CD4-positive, alpha-beta T cell (primary cell): ENCODE measurements around the gene ARHGEF2. TPM values are rescaled to one million over a fixed set of nuclear protein-coding genes. Genes with fewer than 3 reads are reported as not detected.

Experiments
- ATAC-seq: fragments of 200-7000 bp; cut with Tn5 transposase; one replicate; pipeline ENCODE4 v1.10.0; 2022; ENCODE audit warnings: mild to moderate bottlenecking; ENCODE audit not compliant: poor library complexity
- CTCF ChIA-PET: fragments of 350-600 bp; sonication (Branson Sonifier 250); formaldehyde crosslinking; loops from one replicate; lab custom pipeline; 2021; ENCODE audit warnings: antibody characterized with exemption, inconsistent platforms; lab: Charles Lee
- POLR2A ChIA-PET: fragments of 350-600 bp; sonication (Branson Sonifier 250); formaldehyde crosslinking; loops from one replicate; lab custom pipeline; 2021; ENCODE audit warnings: antibody characterized with exemption, inconsistent platforms; lab: Charles Lee
- DNase-seq, 14 experiments: peaks; one replicate each; pipeline ENCODE4 v3.0.0-alpha.2; 2013 to 2020; ENCODE audit warnings: mixed read lengths in 2 of 14
- H3K27ac ChIP-seq, 2 donors: one replicate each; pipeline versions ENCODE4 v1.5.1 to v1.7.0; 2013; ENCODE audit warnings: low read length in 2 of 2, low read depth in 1 of 2, mild to moderate bottlenecking in 1 of 2
- H3K27me3 ChIP-seq, 2 experiments: 1 replicate in 1 of 2; 2 replicates in 1 of 2; pipeline versions ENCODE4 v1.6.1 to v1.7.0; 2013; ENCODE audit warnings: low read length in 2 of 2, control low read depth in 1 of 2, mild to moderate bottlenecking in 1 of 2, moderate library complexity in 1 of 2; ENCODE audit not compliant: insufficient read depth in 2 of 2, control insufficient read depth in 1 of 2
- H3K36me3 ChIP-seq: one replicate; pipeline ENCODE4 v1.6.1; 2013; ENCODE audit warnings: low read length, control low read depth; ENCODE audit not compliant: insufficient read depth
- H3K4me1 ChIP-seq: one replicate; pipeline ENCODE4 v1.6.1; 2013; ENCODE audit warnings: low read length, control low read depth; ENCODE audit not compliant: insufficient read depth
- H3K4me3 ChIP-seq: one replicate; pipeline ENCODE4 v1.5.1; 2013; ENCODE audit warnings: mild to moderate bottlenecking, low read length, moderate library complexity
- H3K9me3 ChIP-seq, 2 experiments: 1 replicate in 1 of 2; 2 replicates in 1 of 2; pipeline versions ENCODE4 v1.6.1 to v1.7.0; 2013; ENCODE audit warnings: low read length in 2 of 2, mild to moderate bottlenecking in 2 of 2, control low read depth in 1 of 2, moderate library complexity in 1 of 2; ENCODE audit not compliant: control insufficient read depth in 1 of 2, insufficient read depth in 1 of 2
- H3K27ac Mint-ChIP-seq: one replicate; pipeline ENCODE4 v1.8.0; 2020; ENCODE audit warnings: mixed read lengths
- H3K27me3 Mint-ChIP-seq: one replicate; pipeline ENCODE4 v1.8.0; 2021; ENCODE audit warnings: mixed read lengths
- H3K36me3 Mint-ChIP-seq: one replicate; pipeline ENCODE4 v1.8.0; 2021; ENCODE audit warnings: low read depth, mixed read lengths
- H3K4me1 Mint-ChIP-seq: one replicate; pipeline ENCODE4 v1.8.0; 2021; ENCODE audit warnings: low read depth, mixed read lengths
- H3K4me3 Mint-ChIP-seq: one replicate; pipeline ENCODE4 v1.8.0; 2020; ENCODE audit warnings: mild to moderate bottlenecking, mixed read lengths
- H3K9me3 Mint-ChIP-seq: one replicate; pipeline ENCODE4 v1.8.0; 2020; ENCODE audit warnings: mixed read lengths
- CTCF ChIP-seq: fragments of 200-600 bp; IDR thresholded peaks from one replicate; pipeline ENCODE4 v1.8.0; 2022; ENCODE audit warnings: antibody characterized with exemption, mild to moderate bottlenecking
- intact Hi-C, 2 experiments: fragments of 100-400 bp; cut with DNase I in 1 of 2; cut with micrococcal nuclease in 1 of 2; formaldehyde crosslinking; loops; one replicate each; pipeline versions ENCODE4 v1.15.1 to v1.9.0; 2023 to 2025; cut with DNase I, micrococcal nuclease
- total RNA-seq, 174 experiments: library from RNA in 2 of 174; stranded (reverse) in 2 of 174; gene quantifications; one replicate each; pipeline ENCODE4 v1.2.3 and lab custom pipeline; 2021 to 2026

The ARHGEF2 gene
- total RNA-seq, 2 experiments from 2014 or later: 54.8 to 62.4 TPM

- H3K4me1 ChIP-seq: peaks cover 25% of the 10 kb centered on the region
- peaks cover 60% of the 10 kb centered on the region for H3K36me3 ChIP-seq
- DNase-seq (peak; percentile 73 to 93 (median 82)), ATAC-seq (peak; percentile 98)
- peak within 1 kb of the TSS; percentile 90 for H3K27ac Mint-ChIP-seq
- ChIA-PET CTCF (interaction anchor here (1.2 kb wide), 1 partner anchor 78 kb away, joined by 3 read pairs; no protein-coding TSS in a partner anchor), POLR2A (interaction anchor here (2.4 kb wide), 1 partner anchor 23 kb away, joined by 8 read pairs; the partner anchor contains the start of gene KHDC4)
- H3K4me3 Mint-ChIP-seq: peak within 1 kb of the TSS; percentile 100
- no peaks in the 10 kb centered on the region for H3K27me3 ChIP-seq
- H3K36me3 Mint-ChIP-seq: peaks cover 75% of the 10 kb centered on the region
- H3K9me3 ChIP-seq: no peaks in the 10 kb centered on the region
- peaks cover 28% of the 10 kb centered on the region for H3K4me1 Mint-ChIP-seq
- H3K4me3 ChIP-seq: peak within 1 kb of the TSS; percentile 67
- peak within 1 kb of the TSS; percentile 57 to 60 for H3K27ac ChIP-seq
- no peaks in the 10 kb centered on the region for H3K27me3 Mint-ChIP-seq
- TF ChIP-seq CTCF: no peak
- intact Hi-C loops: loop anchor here (2.0 to 10.0 kb wide), 4 partner anchors 23 to 146 kb away; partner anchors contain the start of genes GON4L (in 1 of the 2), KHDC4 (in 1 of the 2) and SYT11 (in 1 of the 2)
- no peaks in the 10 kb centered on the region for H3K9me3 Mint-ChIP-seq
Measured at GRCh38 chr1:155911156-155912055, 66.9 kb downstream of the ARHGEF2 start, which contains the start of gene RIT1. Gene RIT1 (minus strand): TSS chr1:155911349. CDS start chr1:155910761, 588 bp downstream.

GRCh38 chr1:155910621-155911121 is 67.7 kb downstream of the ARHGEF2 start:
- CTCF ChIA-PET: interaction anchor here (1.2 kb wide), 1 partner anchor 79 kb away, joined by 3 read pairs; no protein-coding TSS in a partner anchor

More at GRCh38 chr1:155910621-155911121, 67.7 kb downstream of the ARHGEF2 start:
- peaks cover 74% of the 10 kb centered on the region for H3K36me3 Mint-ChIP-seq
- Histone ChIP-seq H3K9me3 (no peaks in the 10 kb centered on the region), H3K36me3 (peaks cover 56% of the 10 kb centered on the region), H3K4me3 (peak overlapping the region; percentile 67), H3K27me3 (no peaks in the 10 kb centered on the region), H3K27ac (peak overlapping the region; percentile 57 to 60), H3K4me1 (peaks cover 25% of the 10 kb centered on the region)
- intact Hi-C loops: loop anchor here (2.0 to 10.0 kb wide), 4 partner anchors 24 to 147 kb away; partner anchors contain the start of genes GON4L (in 1 of the 2), KHDC4 (in 1 of the 2) and SYT11 (in 1 of the 2)
- no peaks in the 10 kb centered on the region for H3K27me3 Mint-ChIP-seq
- peaks cover 28% of the 10 kb centered on the region for H3K4me1 Mint-ChIP-seq
- peak; percentile 40 for ATAC-seq
- POLR2A ChIA-PET: no interaction called here
- H3K27ac Mint-ChIP-seq: peak overlapping the region; percentile 90
- H3K4me3 Mint-ChIP-seq: peak overlapping the region; percentile 100
- peak in 4 of 14 experiments; percentile 8 to 59 (median 44) for DNase-seq
- TF ChIP-seq CTCF: no peak
- H3K9me3 Mint-ChIP-seq: no peaks in the 10 kb centered on the region
